Measurements from ENCODE around the gene KCTD16.

KCTD16 gene

GRCh38 chr5:144463481-144464223, 293.0 kb downstream of the KCTD16 start:
- no peak for TF ChIP-seq CTCF (IDR thresholded peaks at IDR 0.05; ENCODE audit: low read depth, low read length, missing control alignments)
- Histone ChIP-seq H3K27me3 (replicated peaks) (no peaks in the 10 kb centered on the region), H3K36me3 (replicated peaks) (no peaks in the 10 kb centered on the region), H3K4me3 (ENCODE audit: low read depth, low read length) (no peak overlapping the region), H3K27ac (no peak overlapping the region)
- in situ Hi-C loops (cut with HindIII; ENCODE audit: low pct_ligation_motif_present, low sequenced_read_pairs), result no loop called here
- DNase-seq, result no peak

GRCh38 chr5:144464306-144464705, 293.6 kb downstream of the KCTD16 start:
- in situ Hi-C loops (cut with HindIII; ENCODE audit: low pct_ligation_motif_present, low sequenced_read_pairs), result no loop called here
- H3K36me3 ChIP-seq (replicated peaks), result no peaks in the 10 kb centered on the region
- no peaks in the 10 kb centered on the region for H3K27me3 ChIP-seq (replicated peaks)
- no peak overlapping the region for H3K27ac ChIP-seq
- no peak for TF ChIP-seq CTCF (IDR thresholded peaks at IDR 0.05; ENCODE audit: low read depth, low read length, missing control alignments)
- H3K4me3 ChIP-seq (ENCODE audit: low read depth, low read length), result no peak overlapping the region
- no peak for DNase-seq

- Histone ChIP-seq H3K4me3 (ENCODE audit: low read depth, low read length) (no peak overlapping the region), H3K27ac (no peak overlapping the region), H3K27me3 (replicated peaks) (no peaks in the 10 kb centered on the region), H3K36me3 (replicated peaks) (no peaks in the 10 kb centered on the region)
- TF ChIP-seq CTCF (IDR thresholded peaks at IDR 0.05; ENCODE audit: low read depth, low read length, missing control alignments), result no peak
- in situ Hi-C loops (cut with HindIII; ENCODE audit: low pct_ligation_motif_present, low sequenced_read_pairs), result no loop called here
- no peak for DNase-seq
These were observed 294.8 kb downstream of the KCTD16 start for GRCh38 chr5:144465441-144465840.

GRCh38 chr5:144467792-144468191, 297.1 kb downstream of the KCTD16 start:
- Histone ChIP-seq H3K27me3 (replicated peaks) (no peaks in the 10 kb centered on the region), H3K36me3 (replicated peaks) (no peaks in the 10 kb centered on the region)

GRCh38 chr5:144468571-144468970, 297.9 kb downstream of the KCTD16 start:
- no peak for DNase-seq

More at GRCh38 chr5:144467792-144468191, 297.1 kb downstream of the KCTD16 start:
- DNase-seq, result peak; percentile 28
- TF ChIP-seq CTCF (IDR thresholded peaks at IDR 0.05; ENCODE audit: low read depth, low read length, missing control alignments), result peak; percentile 82
- in situ Hi-C loops (cut with HindIII; ENCODE audit: low pct_ligation_motif_present, low sequenced_read_pairs), result no loop called here
- no peak overlapping the region for H3K27ac ChIP-seq
- no peak overlapping the region for H3K4me3 ChIP-seq (ENCODE audit: low read depth, low read length)

More at GRCh38 chr5:144468571-144468970, 297.9 kb downstream of the KCTD16 start:
- no peak overlapping the region for H3K27ac ChIP-seq
- H3K4me3 ChIP-seq (ENCODE audit: low read depth, low read length), result no peak overlapping the region
- H3K27me3 ChIP-seq (replicated peaks), result no peaks in the 10 kb centered on the region
- in situ Hi-C loops (cut with HindIII; ENCODE audit: low pct_ligation_motif_present, low sequenced_read_pairs), result no loop called here
- TF ChIP-seq CTCF (IDR thresholded peaks at IDR 0.05; ENCODE audit: low read depth, low read length, missing control alignments), result no peak
- no peaks in the 10 kb centered on the region for H3K36me3 ChIP-seq (replicated peaks)

Measured in brain microvascular endothelial cell (primary cell).